NCI-H187 treated with DMSO at 0.1 percent for 48 hours (cell line): ENCODE results near the gene CRACR2B.

Source experiments
- DNase-seq: peaks from one replicate; lab custom pipeline; 2025; lab: John Stamatoyannopoulos, UW

The CRACR2B gene

DNA sequence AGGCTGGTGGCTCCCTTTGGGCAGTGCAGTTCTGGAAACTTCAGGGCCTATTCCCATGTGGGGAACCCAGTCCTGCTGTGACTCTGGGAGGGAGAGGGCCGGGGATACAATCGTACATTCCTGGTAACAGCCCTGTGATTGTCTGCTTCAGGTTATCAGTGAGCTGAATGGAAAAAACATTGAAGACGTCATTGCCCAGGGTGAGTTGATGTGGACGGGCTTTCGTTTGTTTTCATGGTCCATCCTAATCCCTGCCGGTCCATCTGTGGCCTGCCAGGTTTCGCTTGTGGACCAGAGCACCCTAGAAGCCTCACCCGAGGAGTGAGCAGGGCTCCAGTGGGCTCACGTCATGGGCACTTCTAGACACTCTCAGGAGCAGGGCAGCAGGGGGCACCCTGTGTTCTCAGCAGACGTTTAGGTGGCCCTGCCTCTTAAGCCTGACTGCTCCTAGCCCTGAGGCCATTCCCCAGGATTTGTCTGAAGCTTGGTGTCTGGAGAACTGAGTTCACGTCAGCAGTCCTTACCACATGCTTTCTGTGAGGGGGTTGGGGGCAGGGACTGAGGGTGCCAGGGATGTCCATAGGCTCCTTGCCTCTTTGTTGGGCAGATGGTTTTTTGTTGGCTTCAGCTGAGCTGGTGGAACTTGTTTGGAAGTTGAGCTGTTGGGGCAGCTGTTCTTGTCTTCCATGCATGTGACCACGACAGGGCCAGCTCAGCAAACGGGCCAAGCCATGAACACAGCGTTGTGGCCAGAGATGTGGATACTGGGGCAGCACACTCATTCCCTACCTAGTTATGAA lies 16.1 kb upstream of the CRACR2B start:
- DNase-seq: no peak

DNA sequence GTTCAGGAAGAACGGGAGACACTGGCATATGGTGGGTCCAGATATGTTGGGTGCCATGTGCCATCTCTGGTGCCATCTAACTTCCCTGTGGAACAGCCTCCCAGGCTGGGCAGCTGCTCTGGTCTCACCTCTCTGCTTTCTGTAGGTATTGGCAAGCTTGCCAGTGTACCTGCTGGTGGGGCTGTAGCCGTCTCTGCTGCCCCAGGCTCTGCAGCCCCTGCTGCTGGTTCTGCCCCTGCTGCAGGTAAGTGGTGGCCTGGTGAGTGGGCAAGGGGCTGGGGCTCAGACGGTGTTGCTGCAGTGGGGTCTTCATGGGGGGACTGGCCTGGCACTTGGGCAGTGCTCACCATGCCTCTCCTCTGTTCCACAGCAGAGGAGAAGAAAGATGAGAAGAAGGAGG lies 15.3 kb upstream of the CRACR2B start:
- no peak for DNase-seq

DNA sequence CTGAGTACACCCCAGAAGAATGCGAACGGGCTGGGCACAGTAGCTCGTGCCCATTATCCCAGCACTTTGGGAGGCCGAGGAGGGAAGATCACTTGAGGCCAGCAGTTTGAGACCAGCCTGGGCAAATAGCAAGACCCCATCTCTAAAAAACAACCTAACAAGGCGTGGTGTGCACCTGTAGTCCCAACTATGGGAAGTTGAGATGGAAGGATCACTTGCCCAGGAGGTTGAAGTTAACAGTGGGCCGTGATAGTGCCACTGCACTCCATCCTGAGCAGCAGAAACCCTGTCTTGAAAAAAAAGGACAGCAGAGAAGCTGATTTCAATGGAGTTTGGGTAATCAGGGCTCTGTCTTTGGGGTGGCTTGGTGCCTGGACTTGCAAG lies 14.7 kb upstream of the CRACR2B start:
- no peak for DNase-seq

DNA sequence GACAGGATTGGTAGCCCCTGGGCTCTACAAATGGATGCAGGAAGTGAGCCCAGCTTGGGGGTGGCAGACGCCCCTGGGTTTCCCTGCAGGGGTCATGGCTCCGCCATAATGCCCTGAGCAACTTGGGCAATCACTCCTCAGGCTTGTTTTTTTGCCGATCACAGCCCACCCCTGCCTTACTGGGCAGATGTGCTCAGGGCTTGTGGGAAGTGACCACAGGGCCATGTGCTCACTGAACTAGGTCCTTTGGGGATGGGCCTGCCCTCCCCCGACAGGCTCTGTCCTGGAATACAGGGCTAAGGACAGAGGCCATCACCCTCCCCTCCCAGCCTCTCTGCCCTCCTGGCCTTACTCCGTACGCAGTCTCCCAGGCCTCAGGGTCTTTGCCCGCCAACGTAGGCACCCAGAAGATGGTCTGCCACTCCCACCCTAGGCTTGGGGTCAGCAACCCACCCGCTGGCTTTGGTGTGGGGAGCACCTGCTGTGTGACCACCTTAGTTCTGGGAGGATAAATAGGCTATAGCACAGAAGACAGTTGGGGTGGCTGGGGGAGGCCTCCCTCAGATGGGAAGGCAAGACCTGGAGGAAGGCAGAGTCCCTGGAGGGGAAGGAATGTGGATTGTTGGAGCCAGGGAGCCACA lies 14.1 kb upstream of the CRACR2B start:
- no peak for DNase-seq

DNA sequence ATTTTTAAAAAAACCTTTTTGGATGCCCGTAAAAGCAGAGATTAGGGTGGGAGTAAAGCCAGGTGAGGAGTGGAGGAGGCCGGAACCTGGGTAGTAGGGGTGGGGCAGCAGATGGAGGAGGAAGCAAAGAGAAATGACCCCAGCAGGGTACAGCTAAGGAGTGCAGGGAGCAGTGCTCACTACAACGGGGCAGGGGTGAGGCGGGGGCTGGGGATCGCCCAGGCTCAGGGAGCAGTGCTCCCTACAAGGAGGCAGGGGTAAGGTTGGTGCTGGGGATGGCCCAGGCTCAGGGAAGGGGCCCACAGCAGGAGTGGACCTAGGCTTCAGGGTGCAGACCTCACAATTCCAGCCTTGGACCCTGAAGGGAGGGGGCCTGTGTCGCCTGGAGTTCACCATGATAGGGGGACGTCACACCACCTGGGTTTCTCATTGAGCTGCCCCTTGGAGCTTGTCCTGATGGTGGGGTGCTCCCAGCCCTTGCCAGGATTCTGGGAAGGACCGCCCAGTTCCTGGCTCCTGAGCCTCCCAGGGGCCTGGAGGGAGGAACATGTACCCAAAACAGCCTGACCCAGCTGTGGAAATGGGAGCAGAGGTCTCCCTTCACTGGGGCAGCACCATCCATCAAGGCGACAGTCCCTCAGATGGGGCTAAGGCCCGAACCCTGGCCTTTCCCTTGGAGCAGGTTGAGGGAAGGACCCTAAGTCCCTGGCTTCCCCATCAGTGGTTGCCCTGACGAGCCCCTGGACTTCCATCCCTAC lies 11.9 kb upstream of the CRACR2B start:
- no peak for DNase-seq

DNA sequence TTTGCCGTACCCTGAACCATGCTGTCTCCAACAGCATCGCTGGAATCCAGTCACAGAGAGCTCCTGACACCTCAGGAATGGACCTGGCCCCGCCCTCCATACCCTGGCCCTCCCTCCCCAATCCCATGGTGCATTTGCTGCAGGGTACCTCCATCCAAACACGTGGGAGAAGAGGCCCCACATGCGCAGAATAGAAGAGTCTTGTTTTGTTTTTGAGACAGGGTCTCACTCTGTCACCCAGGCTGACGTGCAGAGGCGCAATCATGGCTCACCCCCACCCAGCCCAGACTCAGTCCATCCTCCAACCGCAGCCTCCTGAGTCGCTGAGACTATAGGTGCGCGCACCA lies 11.3 kb upstream of the CRACR2B start:
- no peak for DNase-seq

DNA sequence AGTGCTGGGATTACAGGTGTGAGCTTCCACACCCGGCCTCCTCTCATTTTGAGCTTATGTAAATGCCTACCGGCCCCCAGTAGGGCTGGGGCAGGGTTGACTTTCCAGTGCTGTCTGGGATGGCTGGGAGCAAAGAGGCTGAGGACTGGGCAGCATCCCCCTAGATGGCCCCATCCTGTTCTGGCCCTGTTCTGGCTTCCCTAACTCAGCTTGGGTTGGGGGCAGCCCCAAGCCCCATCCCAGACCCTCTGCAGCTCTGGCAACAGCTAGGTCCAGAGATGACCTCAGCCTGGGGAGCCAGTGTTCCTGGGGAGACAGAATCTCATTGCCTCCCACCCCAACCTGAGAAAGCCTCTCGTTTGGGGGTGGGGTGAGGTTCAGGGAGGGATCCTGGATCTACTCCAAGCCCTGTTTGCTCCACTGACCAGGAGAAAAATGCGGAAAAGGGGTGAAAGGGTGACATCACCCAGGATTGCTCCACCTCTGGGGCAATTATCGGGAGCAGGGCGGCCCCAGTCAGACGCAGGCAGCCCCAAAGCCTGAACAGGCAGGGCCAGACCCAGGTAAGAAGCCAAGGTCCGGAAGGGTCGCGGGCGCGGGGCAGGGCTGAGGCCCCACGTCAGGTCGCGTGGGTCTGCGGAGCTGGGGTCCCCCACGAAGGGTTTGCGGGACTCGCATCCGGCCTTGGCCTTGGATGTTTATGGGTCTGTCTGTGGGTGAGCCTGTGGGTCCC lies 9.2 kb upstream of the CRACR2B start, which contains the start of gene PNPLA2:
TSS of gene PNPLA2 (plus strand) at position 519 of the 733 bp plus-strand sequence. CDS start 805 bp downstream, outside the sequence.
- no peak for DNase-seq

DNA sequence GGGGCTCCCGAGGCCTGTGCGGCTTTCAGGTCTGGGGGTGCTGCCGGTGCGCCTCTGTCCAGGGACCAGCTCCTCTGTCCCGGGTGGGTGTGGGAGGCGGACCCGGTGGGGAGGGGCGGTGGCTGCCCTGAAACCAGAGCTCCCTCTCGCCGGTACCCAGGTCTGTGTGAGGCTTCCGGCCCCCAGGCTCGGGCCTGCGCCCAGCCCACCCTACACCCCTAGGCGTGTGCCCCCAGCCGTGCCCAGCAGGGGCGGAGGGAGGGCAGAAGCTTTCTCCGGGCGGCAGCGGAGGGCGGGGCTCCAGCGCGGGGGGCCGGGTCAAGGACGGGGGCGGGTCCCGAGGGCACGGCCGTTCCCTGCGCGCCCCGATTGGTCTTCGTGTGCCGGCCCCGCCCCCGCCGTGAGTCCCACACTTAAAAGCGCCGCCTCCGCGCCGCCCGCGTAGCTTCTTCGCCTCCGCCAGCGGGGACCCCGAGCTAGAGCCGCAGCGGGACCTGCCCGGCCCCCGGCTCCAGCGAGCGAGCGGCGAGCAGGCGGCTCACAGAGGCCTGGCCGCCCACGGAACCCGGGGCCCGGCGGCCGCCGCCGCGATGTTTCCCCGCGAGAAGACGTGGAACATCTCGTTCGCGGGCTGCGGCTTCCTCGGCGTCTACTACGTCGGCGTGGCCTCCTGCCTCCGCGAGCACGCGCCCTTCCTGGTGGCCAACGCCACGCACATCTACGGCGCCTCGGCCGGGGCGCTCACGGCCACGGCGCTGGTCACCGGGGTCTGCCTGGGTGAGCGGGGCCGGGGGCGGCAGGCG lies 8.4 kb upstream of the CRACR2B start:
- DNase-seq: peak; percentile 50

DNA sequence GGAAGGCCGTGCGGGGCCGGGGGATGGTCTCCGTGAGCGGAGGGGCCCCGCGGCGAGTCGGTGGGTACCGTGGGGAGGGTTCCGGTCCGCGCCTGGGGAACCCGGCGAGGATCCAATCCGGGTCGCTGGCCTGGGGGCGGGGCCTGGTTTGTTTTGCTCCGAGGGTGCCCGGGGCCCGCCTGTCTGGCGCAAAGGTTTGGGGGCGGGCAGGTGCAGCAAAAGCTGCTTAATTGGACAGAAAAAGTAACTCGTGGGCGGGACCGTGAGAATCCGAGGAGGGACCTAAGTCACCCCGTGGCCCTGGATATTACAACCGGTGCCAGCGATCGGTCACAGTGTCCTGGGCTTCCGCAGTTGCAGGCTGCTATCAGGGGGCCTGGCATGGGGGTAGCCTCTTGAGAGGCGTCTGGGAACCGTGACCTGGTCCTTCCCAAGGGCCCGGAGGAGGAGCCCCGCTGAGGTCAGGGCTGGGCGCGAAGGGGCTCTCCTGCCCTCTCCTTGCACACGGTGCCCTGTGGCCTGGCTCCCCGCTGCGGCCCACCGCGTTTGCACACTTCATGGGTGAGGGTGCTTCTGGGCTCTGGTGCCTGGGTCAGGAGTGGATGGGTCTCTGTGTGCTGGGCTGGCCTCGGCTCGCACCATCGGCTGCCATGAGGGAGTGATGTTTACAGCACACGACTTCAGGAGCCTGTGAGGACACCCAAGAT lies 7.6 kb upstream of the CRACR2B start:
- no peak for DNase-seq

DNA sequence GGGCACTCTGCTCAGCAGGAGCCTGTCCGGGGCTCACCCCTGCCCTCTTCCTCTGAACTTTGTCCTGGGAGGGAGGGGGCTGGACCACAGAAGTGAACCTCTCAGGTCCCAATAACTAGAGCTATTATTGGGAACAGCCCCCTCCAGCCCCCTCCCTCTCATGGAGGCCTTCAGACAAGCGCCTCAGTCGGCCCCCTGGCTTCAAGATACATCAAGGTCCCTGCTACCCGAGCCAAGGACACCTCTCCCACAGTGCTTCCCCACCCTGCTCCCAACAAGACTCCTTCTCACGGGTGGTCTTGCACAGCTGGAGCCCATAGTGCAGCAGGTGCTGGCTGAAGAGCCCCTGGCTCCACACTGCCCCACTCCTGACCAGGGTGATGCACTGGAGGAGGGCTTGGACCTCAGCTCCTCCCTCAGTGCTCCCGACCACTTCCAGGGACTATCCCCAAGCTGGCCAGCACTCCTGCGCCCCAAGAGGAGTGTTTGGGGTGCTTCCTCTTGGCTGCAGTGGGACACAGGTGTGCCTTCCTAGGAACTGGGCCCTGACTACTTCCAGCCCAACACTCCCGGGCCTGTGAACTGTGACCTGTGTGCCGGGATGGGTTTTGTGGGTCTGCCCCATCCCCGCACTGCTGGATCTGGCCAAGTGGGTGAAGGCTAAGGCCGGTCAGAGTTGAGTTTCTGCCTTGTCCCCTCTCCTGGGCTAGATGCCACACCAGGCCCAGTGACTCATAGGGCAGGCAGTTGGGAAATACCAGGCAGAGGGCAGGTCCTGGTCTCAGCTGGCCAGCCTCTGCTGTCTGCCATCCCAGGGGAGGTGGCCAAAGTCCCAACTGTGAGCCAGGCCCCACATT lies 6.8 kb upstream of the CRACR2B start:
- DNase-seq: no peak

DNA sequence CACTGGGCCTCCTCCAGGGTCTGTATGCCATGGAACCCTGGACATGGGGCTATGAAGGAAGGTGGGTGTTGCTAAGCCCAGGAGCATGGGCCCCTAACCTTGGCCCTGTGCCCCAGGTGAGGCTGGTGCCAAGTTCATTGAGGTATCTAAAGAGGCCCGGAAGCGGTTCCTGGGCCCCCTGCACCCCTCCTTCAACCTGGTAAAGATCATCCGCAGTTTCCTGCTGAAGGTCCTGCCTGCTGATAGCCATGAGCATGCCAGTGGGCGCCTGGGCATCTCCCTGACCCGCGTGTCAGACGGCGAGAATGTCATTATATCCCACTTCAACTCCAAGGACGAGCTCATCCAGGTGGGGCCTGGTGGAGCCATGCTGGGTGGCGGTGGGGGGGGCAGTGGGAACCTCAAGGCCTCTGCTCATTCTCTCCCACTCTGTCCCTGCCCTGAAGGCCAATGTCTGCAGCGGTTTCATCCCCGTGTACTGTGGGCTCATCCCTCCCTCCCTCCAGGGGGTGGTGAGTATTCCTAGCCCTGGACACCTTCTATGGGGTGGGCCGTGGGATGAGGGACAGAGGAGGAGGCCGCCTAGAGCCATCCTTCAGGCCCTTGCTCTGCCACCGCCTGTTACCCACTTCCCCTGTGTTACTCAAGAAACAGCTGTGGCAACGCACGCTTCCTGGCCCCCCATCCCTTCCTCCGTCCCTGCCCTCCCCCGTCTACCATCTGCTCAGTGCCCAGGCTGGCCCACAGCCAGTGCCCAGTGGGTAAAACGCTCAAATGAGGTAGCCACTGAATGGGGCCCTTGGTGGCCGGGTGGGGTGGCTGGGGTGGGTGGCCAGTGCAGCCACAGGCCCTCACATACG lies 6.0 kb upstream of the CRACR2B start:
- no peak for DNase-seq

DNA sequence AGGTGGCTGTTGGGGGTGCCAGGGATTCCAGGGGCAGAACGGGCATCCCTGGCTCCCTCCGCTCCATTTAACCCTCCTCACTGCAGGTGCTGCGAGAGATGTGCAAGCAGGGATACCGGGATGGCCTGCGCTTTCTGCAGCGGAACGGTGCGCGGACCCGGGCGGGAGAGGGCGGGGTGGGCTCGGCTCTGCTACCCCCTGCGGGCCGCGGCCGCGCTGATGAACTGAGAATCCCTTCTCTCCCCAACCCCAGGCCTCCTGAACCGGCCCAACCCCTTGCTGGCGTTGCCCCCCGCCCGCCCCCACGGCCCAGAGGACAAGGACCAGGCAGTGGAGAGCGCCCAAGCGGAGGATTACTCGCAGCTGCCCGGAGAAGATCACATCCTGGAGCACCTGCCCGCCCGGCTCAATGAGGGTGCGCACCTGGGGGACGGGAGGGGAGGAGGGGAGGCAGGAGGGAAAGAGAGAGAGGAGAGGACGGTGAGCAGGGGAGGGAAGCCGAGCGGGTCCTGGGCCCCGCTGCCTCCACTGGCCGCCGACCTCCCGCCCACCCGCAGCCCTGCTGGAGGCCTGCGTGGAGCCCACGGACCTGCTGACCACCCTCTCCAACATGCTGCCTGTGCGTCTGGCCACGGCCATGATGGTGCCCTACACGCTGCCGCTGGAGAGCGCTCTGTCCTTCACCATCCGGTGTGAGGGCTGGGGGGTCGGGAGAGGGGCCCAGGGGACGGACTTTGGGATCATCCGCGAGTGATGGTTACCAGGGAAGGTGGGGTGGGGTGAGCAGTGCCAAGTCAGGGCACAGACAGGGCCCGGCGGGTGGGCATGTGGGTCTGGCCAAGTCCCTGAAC lies 4.1 kb upstream of the CRACR2B start:
- DNase-seq: no peak

DNA sequence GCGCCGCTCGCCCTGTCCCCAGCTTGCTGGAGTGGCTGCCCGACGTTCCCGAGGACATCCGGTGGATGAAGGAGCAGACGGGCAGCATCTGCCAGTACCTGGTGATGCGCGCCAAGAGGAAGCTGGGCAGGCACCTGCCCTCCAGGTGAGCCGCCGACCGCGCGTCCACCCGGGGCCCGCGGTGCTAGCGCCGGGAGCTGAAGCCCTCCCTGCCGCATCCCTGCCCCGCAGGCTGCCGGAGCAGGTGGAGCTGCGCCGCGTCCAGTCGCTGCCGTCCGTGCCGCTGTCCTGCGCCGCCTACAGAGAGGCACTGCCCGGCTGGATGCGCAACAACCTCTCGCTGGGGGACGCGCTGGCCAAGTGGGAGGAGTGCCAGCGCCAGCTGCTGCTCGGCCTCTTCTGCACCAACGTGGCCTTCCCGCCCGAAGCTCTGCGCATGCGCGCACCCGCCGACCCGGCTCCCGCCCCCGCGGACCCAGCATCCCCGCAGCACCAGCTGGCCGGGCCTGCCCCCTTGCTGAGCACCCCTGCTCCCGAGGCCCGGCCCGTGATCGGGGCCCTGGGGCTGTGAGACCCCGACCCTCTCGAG lies 3.3 kb upstream of the CRACR2B start:
- no peak for DNase-seq

DNA sequence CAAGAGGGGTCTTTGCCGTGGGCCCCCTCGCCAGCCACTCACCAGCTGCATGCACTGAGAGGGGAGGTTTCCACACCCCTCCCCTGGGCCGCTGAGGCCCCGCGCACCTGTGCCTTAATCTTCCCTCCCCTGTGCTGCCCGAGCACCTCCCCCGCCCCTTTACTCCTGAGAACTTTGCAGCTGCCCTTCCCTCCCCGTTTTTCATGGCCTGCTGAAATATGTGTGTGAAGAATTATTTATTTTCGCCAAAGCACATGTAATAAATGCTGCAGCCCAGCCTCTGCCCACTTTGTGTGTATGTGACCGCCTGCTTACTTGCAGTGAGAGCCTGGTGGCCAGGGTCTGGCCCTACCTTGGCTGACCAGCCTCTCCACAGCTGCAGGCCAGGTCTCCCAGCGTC lies 2.8 kb upstream of the CRACR2B start:
- DNase-seq: peak; percentile 35

DNA sequence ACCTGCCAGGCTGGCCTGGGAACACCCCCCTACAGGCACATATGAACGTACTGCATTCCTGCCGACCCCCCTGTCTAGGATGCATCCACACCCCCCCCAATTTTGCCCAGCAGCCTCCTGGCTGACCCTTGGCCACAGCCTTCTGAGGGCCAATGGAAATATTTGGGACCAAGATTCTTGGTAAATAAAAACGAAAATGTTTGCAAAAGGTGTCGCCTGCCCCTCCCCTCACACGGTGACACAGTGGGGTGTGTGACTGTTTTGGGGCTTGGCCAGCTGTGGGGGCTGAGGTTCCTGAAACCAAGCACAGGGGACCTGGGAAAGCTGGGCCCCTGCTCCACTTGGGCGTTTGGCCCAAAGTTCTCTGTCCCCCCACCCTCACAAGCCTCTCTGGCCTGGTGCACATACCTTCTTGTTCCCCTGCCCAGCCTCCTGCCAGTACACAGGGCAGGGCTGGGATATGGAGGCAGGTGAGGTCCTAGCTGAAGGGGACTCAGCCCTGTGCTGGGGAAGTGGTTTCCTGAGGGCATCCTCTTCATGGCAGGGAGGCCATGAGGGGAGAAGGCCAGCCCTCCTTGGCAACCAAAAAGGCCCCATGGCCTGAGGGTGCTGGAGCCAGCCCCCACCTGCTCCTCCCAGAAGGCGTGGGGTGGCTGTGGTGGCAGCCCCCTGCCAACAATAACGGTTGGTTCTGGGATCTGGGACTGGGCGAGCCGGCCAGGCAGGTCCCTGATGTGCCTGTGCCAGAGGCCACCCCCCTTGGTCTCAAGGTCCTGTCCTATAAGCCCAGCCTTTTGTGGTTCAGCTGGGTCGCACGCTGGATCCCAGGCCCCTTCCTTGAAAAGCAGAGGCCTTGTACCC lies 2.1 kb upstream of the CRACR2B start:
- no peak for DNase-seq

DNA sequence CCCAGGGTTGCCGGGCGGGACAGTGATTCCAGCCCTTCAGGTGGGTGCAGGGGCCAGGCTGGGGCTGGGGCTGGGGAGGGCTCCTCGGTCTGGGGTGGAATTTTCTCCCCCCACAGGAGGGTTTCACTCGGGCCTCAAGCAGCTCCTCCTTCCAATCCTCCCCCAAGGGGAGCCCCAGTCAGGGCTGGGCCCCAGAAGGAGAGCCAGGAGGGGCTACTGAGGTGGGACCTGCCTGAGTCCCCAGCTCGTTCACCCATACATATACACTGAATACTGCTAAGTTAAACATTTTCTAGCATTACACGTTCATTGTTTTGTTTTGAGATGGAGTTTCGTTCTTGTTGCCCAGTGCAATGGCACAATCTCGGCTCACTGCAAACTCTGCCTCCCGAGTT lies 1.5 kb upstream of the CRACR2B start:
- no peak for DNase-seq

DNA sequence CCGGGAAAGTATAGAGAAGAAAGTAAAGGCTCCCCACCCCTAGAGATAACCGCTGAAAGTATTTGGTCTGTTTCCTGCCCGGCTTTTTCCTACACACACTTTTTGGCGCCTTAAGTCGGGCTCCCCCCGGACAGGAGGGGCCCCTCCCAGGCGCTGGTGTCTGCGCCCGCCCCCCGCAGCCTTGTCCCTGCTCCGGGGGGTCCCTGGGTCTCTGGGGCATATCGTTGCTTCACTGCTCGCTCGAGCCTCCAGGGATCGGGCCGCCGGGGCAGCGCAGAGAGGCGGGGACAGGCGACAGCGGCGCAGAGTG lies 928 bp upstream of the CRACR2B start:
- no peak for DNase-seq
